HG03354 (cell line): ENCODE results near the gene LEFTY2.
"Not testable (repeated sequence)": the region's sequence is repeated elsewhere in the genome, so short reads cannot be mapped to it uniquely, and the experiment has no call there.

ENCODE experiments used
- ATAC-seq: cut with Tn5 transposase; IDR thresholded peaks from one replicate; pipeline ENCODE4 v1.9.1; 2021; ENCODE audit warnings: mild to moderate bottlenecking; ENCODE audit not compliant: unreplicated experiment, poor library complexity, severe bottlenecking

LEFTY2 gene

GRCh38 chr1:225958041-225958440 is 17.0 kb upstream of the LEFTY2 start:
- ATAC-seq, result no peak

- no peak for ATAC-seq
Observed at GRCh38 chr1:225954753-225955152, 13.7 kb upstream of the LEFTY2 start.

- ATAC-seq, result no peak
Observed at GRCh38 chr1:225953315-225953714, 12.3 kb upstream of the LEFTY2 start.

DNA sequence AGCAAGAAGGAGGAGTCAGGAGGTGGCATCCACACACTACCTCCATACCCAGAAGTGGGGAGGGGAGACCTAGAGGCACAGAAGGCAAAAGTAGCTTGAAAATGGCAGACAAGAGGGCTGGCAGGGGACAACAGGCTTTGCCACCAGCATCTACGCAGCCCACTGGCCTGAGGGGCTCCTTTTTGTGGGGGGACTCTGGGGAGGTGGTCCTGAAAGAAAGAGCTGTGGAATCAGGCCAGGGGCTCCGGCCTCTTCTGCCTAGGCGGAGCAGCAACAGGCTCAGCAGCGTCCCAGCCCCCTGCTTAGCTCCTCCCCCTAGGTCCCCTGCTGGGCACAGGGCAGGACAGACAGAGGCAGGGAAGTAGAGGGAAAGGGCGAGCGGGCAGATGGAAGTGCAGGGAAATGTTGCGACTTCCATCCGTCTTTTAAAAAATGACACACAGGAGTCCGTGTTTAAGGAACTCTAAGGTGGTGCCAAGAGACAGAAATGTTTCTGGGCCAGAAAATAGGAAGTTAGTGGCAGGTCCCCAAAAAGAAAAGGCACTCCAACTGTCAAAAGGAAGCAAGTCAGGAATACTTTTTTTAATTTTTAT is 10.0 kb upstream of the LEFTY2 start:
- no peak for ATAC-seq

DNA sequence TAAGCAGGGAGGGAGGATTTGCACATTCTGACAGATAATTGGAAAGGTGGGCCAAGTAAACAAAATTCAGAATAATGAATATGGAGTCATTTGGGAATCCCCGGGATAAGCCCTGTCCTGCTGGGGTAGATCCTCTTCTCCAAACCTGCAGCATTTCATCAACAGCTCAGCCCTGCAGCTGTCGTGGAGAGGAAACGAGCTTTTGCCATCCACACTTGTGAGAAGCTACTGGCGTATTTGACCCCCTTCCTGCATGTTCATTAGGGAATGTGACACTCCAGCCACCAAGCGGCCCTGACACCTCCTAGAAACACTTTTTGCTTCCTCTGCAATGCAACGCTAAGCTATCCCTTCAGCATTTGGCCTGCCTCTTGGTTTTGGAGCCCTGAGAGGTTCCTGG is 8.0 kb upstream of the LEFTY2 start:
- no peak for ATAC-seq

DNA sequence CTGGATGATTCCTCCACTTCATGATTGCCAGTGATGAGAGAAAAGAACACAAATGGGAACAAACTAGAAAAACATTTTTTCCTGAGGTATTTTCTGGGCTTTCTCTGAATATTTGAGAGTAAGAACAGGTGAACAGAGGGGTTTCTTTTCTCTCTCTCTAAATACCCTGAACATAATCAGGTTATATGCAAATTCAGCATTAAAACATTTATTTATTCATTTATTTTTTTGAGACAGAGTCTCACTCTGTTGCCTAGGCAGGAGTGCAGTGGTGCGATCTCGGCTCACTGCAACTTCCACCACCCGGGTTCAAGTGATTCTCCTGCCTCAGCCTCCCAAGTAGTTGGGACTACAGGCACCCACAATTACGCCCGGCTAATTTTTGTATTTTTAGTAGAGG is 5.8 kb upstream of the LEFTY2 start:
- no peak for ATAC-seq

- ATAC-seq, result no peak
Observed at GRCh38 chr1:225946082-225946620, 5.1 kb upstream of the LEFTY2 start.

DNA sequence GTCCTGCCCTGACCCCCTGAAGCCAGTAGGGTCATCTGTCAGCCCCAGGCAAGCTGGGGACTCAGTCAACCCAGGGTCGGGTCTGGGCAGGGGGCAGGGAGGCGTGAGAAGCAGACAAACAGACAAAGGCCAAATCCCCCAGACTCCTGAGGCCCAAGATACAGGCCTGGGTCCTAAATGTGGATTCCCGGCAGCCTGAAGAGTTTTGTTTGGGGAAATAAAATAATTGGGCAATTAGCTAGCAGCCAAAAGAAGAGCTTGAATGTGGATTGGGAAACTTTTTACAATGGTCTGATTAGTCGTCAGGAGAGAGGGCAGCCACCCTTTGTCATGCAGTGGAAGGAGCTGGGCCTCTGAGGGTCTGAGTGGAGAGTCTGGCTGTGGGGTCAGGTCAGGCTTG is 4.5 kb upstream of the LEFTY2 start:
- ATAC-seq, result no peak

DNA sequence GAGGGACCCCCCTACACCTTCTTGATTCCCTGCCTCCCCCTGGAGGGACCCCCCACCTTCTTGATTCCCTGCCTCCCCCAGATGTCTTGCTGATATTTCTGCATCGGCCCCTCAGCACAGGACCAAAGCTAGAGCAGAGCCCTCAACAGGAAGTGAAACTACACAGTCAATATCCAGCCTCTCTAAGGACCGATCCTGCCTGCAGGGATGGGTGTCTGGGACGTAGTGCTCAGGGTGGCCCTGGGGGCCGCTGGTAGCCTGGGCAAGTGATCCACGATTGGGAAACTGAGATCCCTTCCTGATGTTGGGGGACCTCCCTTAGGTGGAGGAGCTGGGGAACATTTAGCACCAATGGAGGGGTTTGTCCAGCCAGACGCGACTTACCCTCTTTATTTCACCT is 3.9 kb upstream of the LEFTY2 start:
- ATAC-seq, result peak; percentile 73

DNA sequence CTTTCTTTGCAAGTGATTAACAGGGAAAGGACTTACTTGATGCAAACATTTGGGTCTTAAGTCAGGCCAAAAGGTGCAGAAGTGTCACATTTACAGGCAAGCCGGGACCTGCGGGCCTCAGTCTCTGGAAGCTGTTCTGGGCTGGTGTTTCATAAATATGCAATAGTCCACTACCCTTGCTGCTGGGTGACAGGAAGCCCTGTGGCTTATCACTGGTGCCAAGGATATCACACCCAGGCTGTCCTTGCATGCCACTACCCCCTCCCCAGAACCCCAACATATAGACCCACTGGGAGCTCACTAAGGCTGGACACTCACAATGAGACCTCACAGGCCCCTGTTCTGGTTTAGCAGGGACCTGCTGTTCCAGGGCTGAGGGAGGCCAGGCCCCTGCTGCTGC is 3.4 kb upstream of the LEFTY2 start:
- no peak for ATAC-seq

GRCh38 chr1:225943582-225943981 is 2.6 kb upstream of the LEFTY2 start:
- ATAC-seq, result no peak

GRCh38 chr1:225942574-225942973 is 1.6 kb upstream of the LEFTY2 start:
- peak; percentile 73 for ATAC-seq

DNA sequence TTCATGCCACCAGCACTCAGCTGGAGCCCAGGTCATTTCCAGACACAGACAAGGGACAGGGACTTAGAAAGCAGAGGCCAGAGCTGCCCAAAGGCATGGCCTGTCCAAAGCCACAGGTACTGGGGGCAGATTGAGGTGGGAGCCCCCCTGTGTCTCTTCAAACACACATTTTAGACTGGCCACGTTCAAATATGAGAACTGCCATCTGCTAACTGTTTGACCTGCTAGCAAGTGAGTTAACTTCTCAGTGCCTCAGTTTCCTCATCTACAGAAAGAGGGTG is 862 bp upstream of the LEFTY2 start:
- no peak for ATAC-seq

DNA sequence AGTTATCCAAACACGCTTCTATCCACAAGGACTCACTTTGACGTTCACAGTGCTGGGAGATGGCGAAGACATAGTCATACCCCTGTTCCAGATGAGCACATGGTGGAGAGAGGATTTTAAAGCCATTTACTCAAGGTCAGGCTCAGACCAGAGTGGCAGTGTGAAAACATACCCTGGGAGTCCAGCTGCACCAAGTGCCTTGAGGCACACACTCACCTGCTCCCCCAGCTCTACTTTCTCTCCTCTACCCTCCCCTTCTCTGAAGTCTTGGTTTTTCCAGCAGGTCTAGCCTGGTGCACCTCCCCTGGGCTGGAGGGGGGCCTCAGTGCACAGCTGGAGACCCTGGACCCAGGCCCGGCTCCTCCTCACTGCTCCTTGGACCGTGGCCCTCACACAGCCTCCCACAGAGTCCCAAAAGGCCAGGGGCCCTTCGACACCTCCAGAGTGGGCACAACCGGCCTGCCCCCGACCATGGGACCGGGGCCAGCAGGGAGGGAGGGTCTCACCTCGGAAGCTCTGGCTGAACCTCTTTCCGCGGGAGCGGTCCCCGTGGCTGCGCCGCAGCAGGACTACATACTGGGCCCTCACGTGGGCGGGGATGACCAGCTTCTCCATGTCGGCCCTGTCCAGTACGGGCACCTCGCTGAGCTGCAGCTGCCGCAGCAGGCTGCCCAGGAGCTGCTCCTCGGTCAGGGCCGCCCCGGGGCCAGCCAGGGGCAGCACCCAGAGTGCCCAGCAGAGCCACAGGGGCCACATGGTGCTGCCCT is 452 bp downstream of the LEFTY2 start:
- ATAC-seq, result no peak

DNA sequence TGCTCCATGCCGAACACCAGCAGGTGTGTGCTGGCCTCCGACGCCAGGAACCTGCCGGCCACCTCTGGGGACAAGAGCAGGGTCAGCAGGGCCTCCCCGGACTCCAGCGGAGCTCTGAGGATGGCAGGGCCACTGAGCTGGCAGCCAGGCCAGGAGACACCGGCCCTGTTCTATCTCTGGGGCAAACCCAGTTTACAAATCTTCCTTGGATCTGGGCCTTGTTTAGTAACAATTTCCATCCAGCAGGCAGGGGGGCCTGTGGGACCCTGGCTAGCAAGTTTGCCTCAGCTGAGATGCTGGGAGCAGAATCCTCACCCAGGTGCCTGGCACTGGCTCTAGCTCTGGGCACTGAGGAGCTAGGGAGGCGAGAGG is 1.1 kb downstream of the LEFTY2 start:
- not testable (repeated sequence) for ATAC-seq

GRCh38 chr1:225939097-225939938 is 1.7 kb downstream of the LEFTY2 start:
- ATAC-seq, result not testable (repeated sequence)

DNA sequence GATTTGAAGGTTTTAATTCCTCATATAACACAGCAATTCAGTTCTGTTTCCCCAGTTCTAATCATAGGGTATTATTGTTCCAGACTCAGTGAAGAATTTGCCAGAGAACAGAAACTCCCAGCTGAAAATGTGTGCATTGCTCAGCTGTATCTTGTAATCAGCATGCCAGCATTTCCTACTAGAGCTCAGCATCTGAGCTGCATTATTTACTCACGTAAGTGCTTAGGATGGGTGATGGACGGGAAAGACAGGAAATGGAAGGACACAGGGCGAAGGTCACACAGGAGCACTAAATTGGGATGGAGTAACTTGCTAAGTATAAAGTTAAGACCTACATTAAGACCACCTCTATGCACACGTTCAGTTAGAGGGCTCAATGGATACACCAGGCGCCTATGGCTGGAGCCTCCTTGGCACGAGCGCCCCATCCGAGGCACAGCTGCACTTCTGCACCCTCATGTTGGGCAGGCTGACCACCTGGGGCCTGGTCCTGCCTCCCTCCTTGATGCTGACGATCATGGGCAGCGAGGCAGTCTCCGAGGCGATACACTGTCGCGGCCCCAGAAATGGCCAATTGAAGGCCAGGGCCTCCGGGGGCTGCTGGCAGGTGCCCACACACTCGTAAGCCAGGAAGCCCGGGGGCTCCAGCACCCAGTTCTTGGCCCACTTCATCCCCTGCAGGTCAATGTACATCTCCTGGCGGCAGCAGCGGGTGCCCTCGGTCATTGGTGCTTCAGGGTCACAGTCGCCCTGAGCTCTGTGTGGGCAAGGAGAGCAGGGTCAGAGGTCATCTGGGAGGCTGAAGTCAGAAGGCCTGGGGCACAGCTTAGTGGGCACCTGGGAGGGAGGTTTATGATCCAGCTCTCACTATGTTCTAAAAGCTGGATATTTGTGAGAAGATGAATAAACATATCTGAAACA is 3.7 kb downstream of the LEFTY2 start:
- ATAC-seq, result no peak

GRCh38 chr1:225936523-225936922 is 4.5 kb downstream of the LEFTY2 start:
- no peak for ATAC-seq

DNA sequence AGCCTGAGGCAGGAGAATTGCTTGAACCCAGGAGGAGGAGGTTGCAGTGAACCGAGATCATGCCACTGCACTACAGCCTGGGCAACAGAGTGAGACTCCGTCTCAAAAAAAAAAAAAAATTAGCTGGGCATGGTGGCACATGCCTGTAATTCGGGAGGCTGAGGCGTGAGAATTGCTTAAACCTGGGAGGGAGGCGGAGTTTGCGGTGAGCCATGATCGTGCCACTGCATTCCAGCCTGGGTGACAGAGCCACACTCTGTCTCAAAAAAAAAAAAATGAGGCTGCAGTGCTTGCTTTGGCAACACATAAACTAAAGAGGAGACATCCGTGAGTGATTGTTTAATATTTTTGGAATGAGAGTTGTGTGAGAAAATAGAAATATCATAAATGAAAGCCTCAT is 4.9 kb downstream of the LEFTY2 start:
- not testable (repeated sequence) for ATAC-seq

- no peak for ATAC-seq
Observed at GRCh38 chr1:225934711-225935110, 6.3 kb downstream of the LEFTY2 start.
